WTC11 (cell line): ENCODE data around the gene CDC37L1. TPM values are rescaled to one million over a fixed set of nuclear protein-coding genes. Genes with fewer than 3 reads are reported as not detected.
"Not testable (repeated sequence)": the region's sequence is repeated elsewhere in the genome, so short reads cannot be mapped to it uniquely, and the experiment has no call there.

ENCODE experiments used
- ATAC-seq: fragments of 200-7000 bp; cut with Tn5 transposase; 2 replicates; pipeline ENCODE4 v1.10.0; 2021; ENCODE audit warnings: mild to moderate bottlenecking, moderate library complexity
- CTCF ChIA-PET: fragments of 300-600 bp; sonication (Branson Sonifier 250); formaldehyde crosslinking; loops from one replicate; lab custom pipeline; 2021; ENCODE audit warnings: antibody characterized with exemption; lab: Charles Lee
- POLR2A ChIA-PET: fragments of 350-600 bp; sonication (Branson Sonifier 250); formaldehyde crosslinking; loops from one replicate; lab custom pipeline; 2021; ENCODE audit warnings: antibody characterized with exemption; lab: Charles Lee
- DNase-seq: peaks from one replicate; pipeline ENCODE4 v3.0.0; 2021; ENCODE audit warnings: low spot score
- H3K27ac Mint-ChIP-seq: 2 replicates; pipeline ENCODE4 v1.8.0; 2021; ENCODE audit warnings: mixed read lengths
- H3K27me3 Mint-ChIP-seq: 2 replicates; pipeline ENCODE4 v1.8.0; 2021; ENCODE audit warnings: low read depth, mild to moderate bottlenecking, moderate library complexity, mixed read lengths
- H3K36me3 Mint-ChIP-seq: 2 replicates; pipeline ENCODE4 v1.8.0; 2021; ENCODE audit warnings: mixed read lengths
- H3K4me1 Mint-ChIP-seq: 2 replicates; pipeline ENCODE4 v1.8.0; 2022; ENCODE audit warnings: mixed read lengths
- H3K4me3 Mint-ChIP-seq: 2 replicates; pipeline ENCODE4 v1.8.0; 2021; ENCODE audit warnings: mild to moderate bottlenecking, moderate library complexity, mixed read lengths
- H3K9me3 Mint-ChIP-seq: 2 replicates; pipeline ENCODE4 v1.8.0; 2021; ENCODE audit warnings: mixed read lengths
- ATF2 ChIP-seq: sonication (generic); formaldehyde crosslinking; IDR thresholded peaks from 2 replicates; pipeline ENCODE4 v1.8.1; 2022; ENCODE audit warnings: low read depth, missing genetic modification reagents, borderline replicate concordance
- CTCF ChIP-seq: fragments of 200-600 bp; IDR thresholded peaks from 2 replicates; pipeline ENCODE4 v1.8.0; 2022; ENCODE audit warnings: antibody characterized with exemption
- ETV6 ChIP-seq: sonication (generic); formaldehyde crosslinking; IDR thresholded peaks from 2 replicates; pipeline ENCODE4 v1.8.1; 2022; ENCODE audit warnings: mild to moderate bottlenecking, missing genetic modification reagents
- IRF2 ChIP-seq: sonication (generic); formaldehyde crosslinking; IDR thresholded peaks from 2 replicates; pipeline ENCODE4 v1.8.0; 2022; ENCODE audit warnings: low read depth, missing genetic modification reagents, borderline replicate concordance
- NR1H2 ChIP-seq: sonication (generic); formaldehyde crosslinking; IDR thresholded peaks from 2 replicates; pipeline ENCODE4 v1.9.0; 2021; ENCODE audit warnings: mild to moderate bottlenecking, moderate library complexity, missing genetic modification reagents
- SMAD3 ChIP-seq: sonication (generic); formaldehyde crosslinking; IDR thresholded peaks from 2 replicates; pipeline ENCODE4 v1.8.0; 2022; ENCODE audit warnings: missing genetic modification reagents, mild to moderate bottlenecking, borderline replicate concordance
- SMAD4 ChIP-seq: sonication (generic); formaldehyde crosslinking; IDR thresholded peaks from 2 replicates; pipeline ENCODE4 v1.8.0; 2022; ENCODE audit warnings: mild to moderate bottlenecking, missing genetic modification reagents
- STAT6 ChIP-seq: sonication (generic); formaldehyde crosslinking; conservative IDR thresholded peaks from 2 replicates; pipeline ENCODE4 v1.8.1; 2023; ENCODE audit warnings: mild to moderate bottlenecking, low read depth, missing genetic modification reagents, moderate library complexity
- TEAD1 ChIP-seq: sonication (generic); formaldehyde crosslinking; IDR thresholded peaks from 2 replicates; pipeline ENCODE4 v1.8.0; 2022; ENCODE audit warnings: mild to moderate bottlenecking, missing genetic modification reagents
- ZNF232 ChIP-seq: sonication (generic); formaldehyde crosslinking; IDR thresholded peaks from 2 replicates; pipeline ENCODE4 v1.8.0; 2022; ENCODE audit warnings: mild to moderate bottlenecking, missing genetic modification reagents
- ZNF396 ChIP-seq: fragments of 250-450 bp; sonication (Bioruptor Pico); IDR thresholded peaks from 2 replicates; pipeline ENCODE4 v1.8.0; 2021; ENCODE audit warnings: mild to moderate bottlenecking, moderate library complexity, borderline replicate concordance
- ZNF512 ChIP-seq: sonication (generic); formaldehyde crosslinking; IDR thresholded peaks from 2 replicates; pipeline ENCODE4 v1.8.1; 2022; ENCODE audit warnings: missing genetic modification reagents, borderline replicate concordance
- ZNF671 ChIP-seq: fragments of 250-450 bp; sonication (Bioruptor Pico); IDR thresholded peaks from 2 replicates; pipeline ENCODE4 v1.8.0; 2021; ENCODE audit warnings: mild to moderate bottlenecking
- total RNA-seq: library from RNA; stranded (reverse); gene quantifications from 3 replicates; pipeline ENCODE4 v1.2.3, GENCODE V29; 2021

Gene CDC37L1
- total RNA-seq, 1 experiment from 2014 or later: 20.1 TPM

- Mint-ChIP-seq H3K27me3 (no peaks in the 10 kb centered on the region), H3K4me1 (no peaks in the 10 kb centered on the region; the same call in 1 of the 2 replicates), H3K27ac (no peak overlapping the region), H3K4me3 (no peak overlapping the region), H3K36me3 (no peaks in the 10 kb centered on the region), H3K9me3 (peaks cover 6% of the 10 kb centered on the region)
- CTCF ChIA-PET: interaction anchor here (0.8 to 1.5 kb wide), 12 partner anchors 8 to 850 kb away, joined by 3 to 10 read pairs (median 4); partner anchors contain the start of gene AK3
- peak; percentile 68 for ATAC-seq
- TF ChIP-seq ZNF512 (CRISPR knock-in tag) (no peak), CTCF (peak; percentile 24; the same call in 1 of the 2 replicates)
- DNase-seq: no peak
- POLR2A ChIA-PET: interaction anchor here (0.6 kb wide), 1 partner anchor 235 kb away, joined by 3 read pairs; the partner anchor contains the start of gene JAK2
Measured at GRCh38 chr9:4750023-4750673, 70.8 kb downstream of the CDC37L1 start.

- H3K36me3 Mint-ChIP-seq, H3K4me3 Mint-ChIP-seq, POLR2A ChIA-PET, H3K9me3 Mint-ChIP-seq, DNase-seq, H3K27me3 Mint-ChIP-seq, H3K27ac Mint-ChIP-seq, ATAC-seq, H3K4me1 Mint-ChIP-seq: not testable (repeated sequence)
- CTCF ChIA-PET: interaction anchor here (1.0 to 1.5 kb wide), 3 partner anchors 43 to 232 kb away, joined by 3 to 4 read pairs (median 3); no protein-coding TSS in a partner anchor
Measured at GRCh38 chr9:4754530-4754929, 75.2 kb downstream of the CDC37L1 start.

- DNase-seq: no peak
- ATAC-seq: no peak
- Mint-ChIP-seq H3K27ac (no peak overlapping the region), H3K4me1 (no peaks in the 10 kb centered on the region; the same call in 1 of the 2 replicates), H3K27me3 (no peaks in the 10 kb centered on the region), H3K4me3 (no peak overlapping the region), H3K36me3 (no peaks in the 10 kb centered on the region), H3K9me3 (peaks cover 6% of the 10 kb centered on the region)
- no peak for TF ChIP-seq ZNF671 (CRISPR knock-in tag)
- no peak for TF ChIP-seq IRF2 (CRISPR knock-in tag)
- no peak for TF ChIP-seq ETV6 (CRISPR knock-in tag)
- no peak for TF ChIP-seq ZNF396 (CRISPR knock-in tag)
- TF ChIP-seq SMAD3 (CRISPR knock-in tag): no peak
- TF ChIP-seq SMAD4: no peak
- no peak for TF ChIP-seq NR1H2
- TF ChIP-seq ATF2: no peak
- TF ChIP-seq CTCF: no peak
- no peak for TF ChIP-seq ZNF232
- no peak for TF ChIP-seq STAT6 (CRISPR knock-in tag)
- no peak for TF ChIP-seq TEAD1
- POLR2A ChIA-PET: no interaction called here
- CTCF ChIA-PET: interaction anchor here (1.0 to 1.5 kb wide), 2 partner anchors 42 to 231 kb away, joined by 3 read pairs; no protein-coding TSS in a partner anchor
Measured at GRCh38 chr9:4755026-4755609, 75.7 kb downstream of the CDC37L1 start.
